ENCODE data around the gene CNN2. TPM values are rescaled to one million over a fixed set of nuclear protein-coding genes. Genes with fewer than 3 reads are reported as not detected.

CNN2 gene
- total RNA-seq, 2 donors from 2014 or later, result 30.7 to 42.5 TPM

DNA sequence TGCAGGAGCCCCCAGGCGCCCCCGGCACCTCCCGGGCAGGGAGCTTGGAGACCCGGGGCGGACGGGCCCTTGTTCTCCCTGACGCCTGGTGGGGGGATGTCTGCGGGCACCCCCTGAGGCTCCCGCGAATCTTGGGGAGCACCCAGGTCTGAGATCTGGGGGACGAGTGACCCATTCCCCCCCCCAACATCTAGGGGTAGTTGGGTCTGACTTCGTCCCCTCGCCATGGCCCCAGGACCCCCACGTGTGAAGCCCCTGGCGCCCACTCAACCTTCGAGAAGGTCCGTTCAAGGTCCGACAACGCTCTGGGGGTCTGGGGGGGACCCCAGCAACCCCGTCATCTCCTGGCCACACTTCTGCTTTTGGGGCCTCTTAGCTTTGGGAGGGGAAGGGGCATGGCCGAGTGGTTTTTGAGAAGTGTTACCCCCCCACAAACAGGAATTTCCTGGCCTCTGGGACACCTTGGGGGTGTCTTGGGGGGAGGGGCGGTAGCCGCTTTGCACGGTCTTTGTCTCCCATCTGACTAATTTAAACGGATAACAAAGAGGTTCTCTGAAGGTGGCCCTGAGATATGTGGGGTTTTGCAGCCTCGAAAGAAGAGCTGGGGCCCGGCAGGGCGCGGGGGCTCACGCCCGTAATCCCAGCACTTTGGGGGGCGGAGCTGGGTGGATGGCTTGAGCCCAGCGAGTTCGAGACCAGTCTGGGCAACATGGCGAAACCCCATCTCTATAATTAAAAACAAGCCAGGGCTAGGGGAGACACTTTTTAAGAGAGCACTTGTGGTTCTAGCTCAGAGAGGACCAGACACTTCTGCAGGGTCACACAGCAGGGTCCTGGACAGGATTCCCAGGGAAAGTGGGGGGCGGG is 608 bp downstream of the CNN2 start:
- no peak for ATAC-seq
- Histone ChIP-seq H3K4me1 (peaks cover 39% of the 10 kb centered on the region), H3K27me3 (no peaks in the 10 kb centered on the region), H3K9me3 (no peaks in the 10 kb centered on the region), H3K27ac (peak overlapping the region; percentile 83 to 94 (median 90)), H3K4me3 (peak overlapping the region; percentile 49 to 78), H3K36me3 (replicated peaks in 1 of 2; ENCODE audit: insufficient read depth in 1 of 2, low read depth in 2 of 2) (no peaks in the 10 kb centered on the region)
- TF ChIP-seq, protein P1, sequence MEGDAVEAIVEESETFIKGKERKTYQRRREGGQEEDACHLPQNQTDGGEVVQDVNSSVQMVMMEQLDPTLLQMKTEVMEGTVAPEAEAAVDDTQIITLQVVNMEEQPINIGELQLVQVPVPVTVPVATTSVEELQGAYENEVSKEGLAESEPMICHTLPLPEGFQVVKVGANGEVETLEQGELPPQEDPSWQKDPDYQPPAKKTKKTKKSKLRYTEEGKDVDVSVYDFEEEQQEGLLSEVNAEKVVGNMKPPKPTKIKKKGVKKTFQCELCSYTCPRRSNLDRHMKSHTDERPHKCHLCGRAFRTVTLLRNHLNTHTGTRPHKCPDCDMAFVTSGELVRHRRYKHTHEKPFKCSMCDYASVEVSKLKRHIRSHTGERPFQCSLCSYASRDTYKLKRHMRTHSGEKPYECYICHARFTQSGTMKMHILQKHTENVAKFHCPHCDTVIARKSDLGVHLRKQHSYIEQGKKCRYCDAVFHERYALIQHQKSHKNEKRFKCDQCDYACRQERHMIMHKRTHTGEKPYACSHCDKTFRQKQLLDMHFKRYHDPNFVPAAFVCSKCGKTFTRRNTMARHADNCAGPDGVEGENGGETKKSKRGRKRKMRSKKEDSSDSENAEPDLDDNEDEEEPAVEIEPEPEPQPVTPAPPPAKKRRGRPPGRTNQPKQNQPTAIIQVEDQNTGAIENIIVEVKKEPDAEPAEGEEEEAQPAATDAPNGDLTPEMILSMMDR (IDR thresholded peaks at IDR 0.05), result no peak
- TF ChIP-seq POLR2A (IDR thresholded peaks at IDR 0.05), result no peak
- peak in 1 of 4 donors; percentile 38 for DNase-seq
- 1% methylated on average over 16 to 36 of the region's 36 CpGs for WGBS, 2 donors
- intact Hi-C loops (cut with DNase I), result no loop called here

DNA sequence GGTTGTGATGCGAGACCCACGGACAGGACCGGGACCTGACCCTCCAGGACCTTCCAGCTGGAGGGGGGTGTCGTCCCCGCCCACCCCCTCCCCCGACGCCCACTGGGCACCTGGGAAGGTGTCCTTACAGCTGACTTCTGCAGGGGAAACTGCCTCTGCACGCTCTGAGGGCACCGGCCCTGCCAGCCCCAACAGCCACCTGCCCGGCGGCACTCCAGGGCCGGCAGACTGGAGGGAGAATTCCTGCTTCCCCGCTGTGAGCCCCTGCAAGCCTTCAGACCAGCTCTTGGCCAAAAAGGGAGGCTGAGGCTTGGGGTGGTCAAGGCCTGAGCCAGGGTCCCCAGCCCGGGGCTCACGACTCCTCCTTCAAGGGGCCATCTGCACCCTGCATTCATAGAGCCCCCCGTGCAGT is 1.2 kb downstream of the CNN2 start:
- no peak for TF ChIP-seq POLR2A (IDR thresholded peaks at IDR 0.05)
- TF ChIP-seq, protein P1 (IDR thresholded peaks at IDR 0.05), result no peak
- peak in 1 of 4 donors; percentile 32 for DNase-seq

DNA sequence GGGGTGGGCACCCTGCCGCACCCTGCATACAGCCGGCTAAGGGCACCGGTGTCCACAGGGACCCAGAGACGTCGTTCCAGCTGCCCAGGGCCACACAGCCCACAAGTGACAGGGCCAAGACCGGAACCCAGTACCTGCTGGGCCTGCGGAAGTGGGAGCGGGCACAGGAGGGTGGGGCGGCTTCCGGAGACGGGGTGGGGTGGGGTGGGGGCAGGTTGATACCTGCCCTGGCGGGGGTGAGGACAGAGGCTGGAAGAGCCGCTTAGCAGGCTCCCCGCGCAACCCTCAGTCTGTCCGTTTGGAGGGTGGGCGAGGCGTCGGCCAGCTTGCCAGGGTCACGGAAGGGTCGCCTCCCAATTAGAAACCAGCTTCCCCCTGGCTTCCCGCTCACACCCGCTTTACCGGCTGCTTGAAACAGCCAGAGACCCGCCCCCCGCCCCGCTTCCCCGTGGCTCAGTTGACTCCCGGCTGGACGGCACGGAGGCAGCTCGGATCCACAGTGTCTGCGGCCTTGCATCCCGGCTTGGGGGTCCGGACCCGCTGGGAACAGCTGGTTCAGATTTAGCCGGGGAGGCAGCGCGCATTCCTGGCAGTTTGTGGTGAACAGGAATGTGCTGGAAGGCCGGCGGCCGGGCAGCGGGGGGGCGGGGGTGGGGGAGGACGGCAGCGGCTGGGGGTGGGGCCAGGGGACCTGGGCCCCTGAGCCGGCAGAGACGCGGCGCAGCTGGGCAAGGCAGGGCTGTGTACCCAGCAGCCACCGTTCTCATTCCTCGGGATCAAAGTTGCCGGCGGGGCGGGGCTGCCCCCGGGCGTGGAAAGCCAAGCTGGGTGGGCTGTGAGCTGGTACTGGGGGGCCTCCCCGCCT is 1.9 kb downstream of the CNN2 start:
- H3K9me3 ChIP-seq, result no peaks in the 10 kb centered on the region
- TF ChIP-seq, protein P1 (IDR thresholded peaks at IDR 0.05), result no peak
- TF ChIP-seq POLR2A (IDR thresholded peaks at IDR 0.05), result peak in 2 of 3 donors; percentile 58 to 62
- ATAC-seq (peak; percentile 73), DNase-seq (peak; percentile 74 to 85 (median 81))
- 1% methylated on average over 57 of the region's 58 CpGs; no CpG with 5 or more reads in 1 of the 2 donors for WGBS, 2 donors
- no peaks in the 10 kb centered on the region for H3K27me3 ChIP-seq
- H3K4me1 ChIP-seq, result peaks cover 32% of the 10 kb centered on the region
- peaks cover 0 to 5% of the 10 kb centered on the region in 2 donors for H3K36me3 ChIP-seq (replicated peaks in 1 of 2; ENCODE audit: insufficient read depth in 1 of 2, low read depth in 2 of 2)
- intact Hi-C loops (cut with DNase I), result no loop called here
- H3K27ac ChIP-seq, result peak overlapping the region; percentile 83 to 94 (median 90)
- peak overlapping the region; percentile 49 to 78 for H3K4me3 ChIP-seq

More for the DNA sequence above, 1.2 kb downstream of the CNN2 start:
- no peak for ATAC-seq
- intact Hi-C loops (cut with DNase I), result no loop called here
- peaks cover 0 to 5% of the 10 kb centered on the region in 2 donors for H3K36me3 ChIP-seq (replicated peaks in 1 of 2; ENCODE audit: insufficient read depth in 1 of 2, low read depth in 2 of 2)
- H3K4me3 ChIP-seq, result peak overlapping the region; percentile 49 to 78
- WGBS, 2 donors, result 0 to 5% methylated on average over 2 to 16 of the region's 16 CpGs
- peaks cover 34% of the 10 kb centered on the region for H3K4me1 ChIP-seq
- no peaks in the 10 kb centered on the region for H3K9me3 ChIP-seq
- H3K27ac ChIP-seq, result peak overlapping the region; percentile 83 to 94 (median 90)
- H3K27me3 ChIP-seq, result no peaks in the 10 kb centered on the region

DNA sequence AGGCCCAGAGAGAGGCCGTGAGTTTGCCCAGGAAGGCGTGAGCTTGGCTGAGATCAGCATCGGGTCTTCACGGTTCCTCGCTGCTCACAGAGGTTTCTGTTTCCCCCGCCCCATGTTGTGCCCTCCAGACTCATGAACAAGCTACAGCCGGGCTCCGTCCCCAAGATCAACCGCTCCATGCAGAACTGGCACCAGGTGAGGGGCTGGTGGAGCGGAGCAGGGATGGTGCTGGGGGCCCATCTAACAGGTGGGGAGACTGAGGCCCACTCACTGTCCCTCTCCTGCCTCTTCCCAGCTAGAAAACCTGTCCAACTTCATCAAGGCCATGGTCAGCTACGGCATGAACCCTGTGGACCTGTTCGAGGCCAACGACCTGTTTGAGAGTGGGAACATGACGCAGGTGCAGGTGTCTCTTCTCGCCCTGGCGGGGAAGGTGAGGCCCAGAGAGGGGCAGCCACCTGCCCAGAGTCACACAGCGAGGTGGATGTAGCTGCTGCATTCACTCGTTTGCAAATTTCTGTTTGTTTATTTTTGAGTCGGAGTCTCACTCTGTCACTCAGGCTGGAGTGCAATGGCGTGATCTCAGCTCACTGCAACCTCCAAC is 6.0 kb downstream of the CNN2 start:
- Histone ChIP-seq H3K4me3 (no peak overlapping the region), H3K27me3 (no peaks in the 10 kb centered on the region), H3K4me1 (peaks cover 19% of the 10 kb centered on the region), H3K27ac (no peak overlapping the region), H3K36me3 (replicated peaks in 1 of 2; ENCODE audit: insufficient read depth in 1 of 2, low read depth in 2 of 2) (peaks cover 0 to 5% of the 10 kb centered on the region in 2 donors), H3K9me3 (no peaks in the 10 kb centered on the region)
- TF ChIP-seq, protein P1 (IDR thresholded peaks at IDR 0.05), result no peak
- TF ChIP-seq POLR2A (IDR thresholded peaks at IDR 0.05), result no peak
- WGBS, 2 donors, result 80 to 81% methylated on average over 17 to 19 of the region's 20 CpGs
- no peak for DNase-seq
- intact Hi-C loops (cut with DNase I), result no loop called here
- no peak for ATAC-seq

Data from body of pancreas (tissue), 4 donors.